T-helper 2 cell (primary cell): Measurements from ENCODE around the gene PACS1.

Experiments used
- DNase-seq, 5 experiments: peaks; one replicate each; pipeline versions ENCODE4 v3.0.0 to v3.0.0-alpha.2; 2012 to 2022

The PACS1 gene

DNA sequence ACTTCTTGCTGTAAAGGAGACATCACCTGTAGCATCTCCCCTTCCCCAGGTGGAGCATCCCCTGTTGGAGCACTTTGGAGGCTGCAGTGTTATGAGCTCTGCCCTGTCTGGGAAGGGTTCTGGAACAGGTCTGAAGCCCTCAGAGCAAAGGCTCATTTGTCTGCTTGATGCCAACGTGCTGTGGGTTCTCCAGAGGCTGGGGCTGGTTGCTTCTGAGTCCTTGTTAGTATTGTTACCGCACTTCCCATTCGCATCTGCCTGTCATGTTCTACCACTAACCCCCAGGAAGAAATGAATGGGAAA, 73.1 kb downstream of the PACS1 start:
- DNase-seq, result no peak

DNA sequence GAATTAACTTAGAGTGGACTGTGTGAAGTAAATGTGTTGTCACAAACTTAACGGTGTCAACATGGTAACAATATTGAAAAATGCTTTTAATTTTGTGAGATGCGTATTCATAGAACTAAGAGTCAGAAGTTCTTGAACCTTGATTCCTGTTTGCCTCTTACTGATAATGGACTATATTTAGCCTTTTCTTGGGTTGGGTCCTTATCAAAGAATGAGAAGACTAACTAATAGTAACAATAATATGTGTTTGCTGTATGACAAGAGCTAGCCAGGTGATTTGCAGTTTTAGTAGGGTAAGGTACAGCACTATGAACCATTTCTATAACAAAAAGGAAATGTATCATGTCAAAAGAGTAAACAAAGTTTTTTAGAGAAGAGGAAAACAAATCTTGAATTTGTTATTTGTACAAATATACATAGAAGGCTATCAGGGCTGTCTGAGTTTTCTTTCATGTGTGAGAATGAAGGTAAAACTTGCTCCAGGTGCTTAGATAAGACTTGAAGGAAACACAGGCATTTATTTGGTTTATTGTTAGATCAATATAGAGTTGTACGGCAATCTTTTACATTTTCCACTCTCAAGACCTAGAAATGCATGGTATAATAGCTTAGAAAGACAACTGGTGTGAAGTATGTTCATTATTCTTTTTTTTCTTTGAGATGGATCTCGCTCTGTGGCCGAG, 74.1 kb downstream of the PACS1 start:
- DNase-seq, result no peak

DNA sequence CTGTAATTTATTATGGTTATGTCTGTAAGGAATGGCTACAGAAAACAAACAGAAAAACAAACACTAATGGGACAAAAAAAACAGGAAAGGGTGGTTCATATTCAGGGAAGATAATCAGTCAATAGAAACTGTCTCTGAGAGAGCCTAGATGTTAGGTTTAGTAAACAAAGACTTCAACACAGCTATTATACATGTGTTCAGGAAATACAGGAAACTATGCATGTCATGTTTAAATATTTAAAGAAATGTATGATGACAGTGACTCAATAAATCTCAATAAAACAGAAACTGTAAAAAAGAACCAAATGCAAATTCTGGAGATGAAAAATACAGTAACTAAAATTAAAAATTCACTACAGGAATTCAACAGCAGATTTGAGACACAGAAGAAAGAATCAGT, 76.0 kb downstream of the PACS1 start:
- no peak for DNase-seq

DNA sequence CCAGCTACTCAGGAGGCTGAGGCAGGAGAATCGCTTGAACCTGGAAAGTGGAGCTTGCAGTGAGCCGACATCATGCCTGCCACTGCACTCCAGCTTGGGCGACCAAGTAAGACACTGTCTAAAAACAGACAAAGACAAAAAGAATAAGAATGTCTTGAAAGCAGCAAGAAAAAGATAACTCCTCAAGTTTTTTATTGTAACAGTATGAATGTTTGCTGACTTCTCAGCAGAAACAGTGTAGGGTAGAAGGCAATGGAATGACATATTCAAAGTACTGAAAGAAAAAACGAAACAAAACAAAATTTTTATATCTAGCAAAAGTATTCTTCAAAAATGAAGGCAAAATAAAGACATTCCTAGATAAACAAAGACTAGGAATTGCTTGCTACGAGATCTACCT, 76.9 kb downstream of the PACS1 start:
- no peak for DNase-seq

DNA sequence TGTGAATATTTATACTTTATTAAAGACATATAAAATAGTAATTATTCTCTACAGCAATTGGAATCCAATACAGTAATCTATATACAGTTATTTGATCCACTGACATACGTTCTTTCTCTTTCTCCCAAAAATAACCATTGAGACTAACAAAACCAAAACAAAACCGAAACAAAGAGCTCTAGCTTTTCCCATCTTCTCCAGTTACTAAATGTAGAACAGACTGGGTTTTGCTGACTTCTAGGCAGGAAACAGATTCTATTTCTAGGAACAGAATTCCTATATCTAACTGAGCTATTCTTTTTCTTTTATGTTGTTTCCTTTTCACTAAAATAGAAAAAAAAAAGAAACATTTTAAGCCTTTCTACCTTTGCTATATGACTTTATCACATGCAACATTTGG, 80.1 kb downstream of the PACS1 start:
- DNase-seq, result no peak

DNA sequence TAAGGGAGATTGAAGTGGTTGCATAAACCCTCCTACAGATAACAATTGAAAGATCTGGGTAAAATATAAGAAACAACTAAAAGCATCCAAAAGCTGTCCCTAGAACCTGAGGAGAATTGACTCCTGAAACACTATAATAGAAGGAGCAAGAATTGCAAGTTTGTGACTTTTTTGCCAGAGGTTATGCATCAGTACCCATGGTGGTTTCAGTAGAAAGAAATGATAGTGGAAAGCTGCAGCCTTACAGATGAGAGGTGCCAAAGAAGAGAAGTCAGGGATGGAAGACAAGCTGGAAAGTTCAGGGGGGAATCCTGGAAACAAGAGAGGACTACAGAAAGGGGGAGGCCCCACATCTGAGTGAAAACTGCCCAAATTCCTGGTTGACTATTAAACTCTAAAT, 80.7 kb downstream of the PACS1 start:
- no peak for DNase-seq

DNA sequence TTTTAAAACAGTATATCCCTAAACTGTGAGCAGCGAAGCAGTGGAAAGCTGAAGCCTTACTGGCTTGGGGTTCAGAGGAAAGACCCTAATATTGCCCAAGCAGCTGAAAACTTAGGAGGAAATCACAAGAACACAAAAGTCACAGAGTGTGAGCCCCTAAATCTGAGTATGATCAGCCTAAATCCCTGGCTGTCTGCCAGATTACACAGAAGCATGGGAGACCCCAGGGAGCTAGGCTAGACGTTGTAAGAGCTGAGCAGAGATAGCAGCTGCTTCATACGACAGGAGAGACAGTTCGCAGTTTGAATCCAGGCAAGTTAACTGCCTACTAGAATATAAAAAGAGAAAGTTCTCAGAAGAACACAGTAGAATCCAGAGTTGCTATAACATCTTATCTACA, 81.2 kb downstream of the PACS1 start:
- no peak for DNase-seq

DNA sequence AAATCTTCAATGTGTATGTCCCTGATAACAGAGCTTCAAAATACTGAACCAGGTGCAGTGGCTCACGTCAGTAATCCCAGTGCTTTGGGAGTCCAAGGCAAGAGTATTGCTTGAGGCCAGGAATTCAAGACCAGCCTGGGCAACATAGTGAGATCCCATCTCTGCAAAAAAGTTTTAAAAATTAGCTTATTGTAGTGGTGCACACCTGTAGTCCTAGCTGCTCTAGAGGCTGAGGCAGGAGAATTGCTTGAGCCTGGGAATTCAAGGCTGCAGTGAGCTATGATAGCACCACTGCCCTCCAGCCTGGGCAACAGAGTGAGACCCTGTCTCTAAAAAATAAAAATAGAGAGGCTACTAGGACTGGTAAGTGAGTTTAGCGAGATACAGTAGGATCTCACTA, 84.0 kb downstream of the PACS1 start:
- no peak for DNase-seq

DNA sequence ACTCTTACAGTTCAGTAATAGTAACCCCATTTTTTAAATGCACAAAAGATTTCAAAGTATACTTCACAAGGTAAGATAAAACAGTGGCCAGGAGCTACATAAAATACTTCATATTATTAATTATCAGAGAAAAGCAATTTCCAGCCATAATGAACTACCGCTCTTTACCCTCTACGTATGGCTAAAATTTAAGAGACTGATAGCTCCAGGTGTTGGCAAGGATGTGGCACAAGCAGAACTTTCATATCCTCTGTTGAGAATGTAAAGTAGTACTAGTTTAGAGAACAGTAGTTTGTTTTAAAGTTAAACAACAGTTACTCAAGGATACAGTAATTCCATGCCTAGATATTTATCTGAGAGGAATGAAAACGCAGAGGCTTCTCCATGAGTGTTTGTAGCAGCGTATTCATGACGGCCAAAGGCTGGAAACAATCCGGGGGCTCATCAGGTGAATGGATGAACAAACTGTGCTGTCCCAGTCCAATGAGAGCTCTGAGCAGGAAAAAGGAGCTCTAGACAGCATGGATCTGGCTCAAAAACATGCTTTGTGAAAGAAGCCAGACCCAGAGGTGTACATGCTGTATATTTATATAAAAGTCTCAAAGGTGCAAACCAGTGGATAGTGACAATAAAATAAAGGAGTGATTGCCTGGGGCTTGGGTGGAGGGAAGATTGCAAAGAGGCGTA, 85.5 kb downstream of the PACS1 start:
- DNase-seq, result no peak

DNA sequence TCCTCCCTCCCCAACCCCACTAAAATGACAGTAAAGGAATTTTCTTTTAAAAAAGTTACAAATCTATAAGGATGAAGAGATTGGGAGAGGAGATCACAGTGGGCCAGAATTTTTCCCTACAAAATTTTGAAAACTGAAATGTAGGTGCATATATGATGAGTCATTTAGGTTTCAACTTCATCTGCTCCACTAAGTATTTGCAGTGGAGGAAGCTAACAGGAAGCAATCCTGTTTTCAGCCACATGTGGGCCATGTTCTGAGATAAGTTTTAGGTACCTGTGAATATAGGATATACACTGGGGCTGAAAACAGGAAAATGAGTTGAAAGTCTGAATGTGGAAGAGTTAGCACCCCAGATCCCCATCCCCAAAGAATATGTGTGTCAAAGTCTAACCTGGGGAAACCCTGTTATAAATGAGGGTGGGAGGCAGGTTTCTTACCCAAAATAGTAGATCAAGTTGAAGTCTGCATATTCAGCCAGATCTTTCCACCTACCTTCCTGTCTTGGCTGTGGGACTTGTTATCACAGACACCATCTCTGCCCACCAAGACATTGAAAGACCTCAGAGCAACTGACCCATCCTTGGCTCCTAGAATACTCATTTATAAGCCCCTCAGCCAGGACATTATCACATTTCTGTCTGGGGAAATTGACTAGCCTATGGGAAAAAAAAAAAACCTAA, 87.3 kb downstream of the PACS1 start:
- DNase-seq, result no peak

DNA sequence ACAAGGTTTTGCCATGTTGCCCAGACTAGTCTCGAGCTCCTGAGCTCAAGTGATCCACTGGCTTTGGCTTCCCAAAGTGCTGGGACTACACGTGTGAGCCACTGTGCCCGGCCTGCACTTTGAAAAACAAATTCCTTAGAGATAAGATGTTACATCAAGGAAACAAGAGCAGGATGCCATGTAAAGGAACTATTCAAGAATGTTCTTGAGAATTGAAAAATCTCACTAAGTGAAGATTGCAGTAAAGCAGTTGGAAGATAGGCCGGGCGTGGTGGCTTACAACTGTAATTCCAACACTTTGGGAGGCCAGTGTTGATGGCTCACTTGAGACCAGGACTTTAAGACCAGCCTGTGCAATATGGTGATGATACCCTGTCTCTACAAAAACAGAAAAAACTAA, 88.1 kb downstream of the PACS1 start:
- DNase-seq, result no peak

DNA sequence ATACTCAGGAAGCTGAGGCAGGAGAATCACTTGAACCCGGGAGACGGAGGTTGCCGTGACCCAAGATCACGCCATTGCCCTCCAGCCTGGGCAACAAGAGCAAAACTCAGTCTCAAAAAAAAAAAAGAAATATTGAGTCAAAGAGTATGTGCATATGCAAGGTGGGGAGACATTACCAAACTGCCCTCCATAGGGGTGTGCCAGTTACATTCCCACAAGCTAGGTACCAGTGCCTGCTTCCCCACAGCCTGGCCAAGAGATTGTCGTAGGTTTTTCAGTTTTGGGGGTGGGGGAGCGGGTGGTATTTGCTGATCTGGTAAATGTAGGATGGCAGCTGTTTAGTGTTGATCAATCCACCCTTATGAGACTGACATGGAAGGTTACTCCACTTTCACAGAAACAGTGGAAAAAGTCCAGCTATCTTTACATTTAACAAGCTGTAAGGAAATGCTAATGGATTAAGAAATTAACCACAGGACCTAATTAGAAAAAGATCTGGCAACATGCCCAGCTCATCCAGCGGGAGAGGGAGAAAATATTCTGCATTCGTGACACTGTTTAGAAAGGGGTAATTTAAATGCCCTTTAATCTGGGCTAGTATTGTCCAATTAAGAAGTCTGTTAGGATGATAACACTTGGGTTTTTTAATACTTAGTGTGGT, 89.4 kb downstream of the PACS1 start:
- no peak for DNase-seq

DNA sequence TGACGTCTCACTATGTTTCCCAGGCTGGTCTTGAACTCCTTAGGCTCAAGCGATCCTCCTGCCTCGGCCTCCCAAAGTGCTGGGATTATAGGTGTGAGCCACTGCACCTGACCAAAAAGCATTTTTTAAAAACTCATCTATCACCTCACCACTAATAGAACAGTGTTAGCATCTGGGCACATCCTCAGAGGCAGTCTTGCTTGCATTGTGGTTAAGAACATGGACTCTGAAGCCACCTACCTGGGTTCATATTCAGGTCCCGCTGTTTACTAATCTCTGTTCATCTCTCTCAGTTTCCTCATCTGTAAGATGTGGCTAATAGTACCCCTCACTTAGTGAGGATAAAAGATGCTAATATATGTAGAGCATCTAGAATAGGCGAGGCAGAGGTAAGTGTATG, 90.6 kb downstream of the PACS1 start:
- no peak for DNase-seq

DNA sequence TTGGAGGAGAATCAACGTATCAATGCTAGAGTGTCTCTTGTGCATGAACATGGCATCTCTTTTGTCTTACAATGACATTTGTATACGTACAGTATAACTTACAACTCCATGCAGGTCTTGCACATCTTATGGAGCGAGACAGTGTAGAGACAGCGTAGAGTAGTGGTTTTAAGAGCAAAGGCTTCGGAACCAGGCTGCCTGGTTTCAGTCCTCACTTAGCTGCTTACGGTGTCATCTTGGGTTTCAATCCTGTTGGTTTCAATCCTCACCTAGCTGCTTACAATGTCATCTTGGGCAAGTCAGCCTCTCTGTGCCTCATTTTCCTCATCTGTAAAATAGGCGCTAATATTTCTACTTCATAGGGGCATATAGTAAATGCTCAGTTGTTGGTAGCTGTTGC, 98.2 kb downstream of the PACS1 start:
- no peak for DNase-seq

DNA sequence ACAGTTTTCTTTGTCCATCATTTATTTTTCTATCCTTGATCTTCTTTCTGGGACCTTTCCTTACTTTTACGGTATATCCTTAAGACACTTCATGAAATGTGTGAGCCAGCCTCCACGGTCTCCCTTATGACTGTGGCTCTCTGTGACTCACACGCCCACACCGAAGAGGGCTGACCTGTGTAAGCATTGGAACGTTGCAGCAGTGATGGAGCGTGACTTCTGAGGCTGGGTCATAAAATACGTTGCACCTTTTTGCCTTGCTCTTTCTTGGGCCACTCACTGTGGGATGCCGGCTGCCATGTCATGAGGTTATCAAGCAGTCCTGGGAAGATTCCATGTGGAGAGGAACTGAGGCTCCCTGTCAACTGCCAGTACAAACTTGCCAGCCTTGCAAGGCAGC, 102.1 kb downstream of the PACS1 start:
- peak in 1 of 5 experiments; percentile 30 for DNase-seq

DNA sequence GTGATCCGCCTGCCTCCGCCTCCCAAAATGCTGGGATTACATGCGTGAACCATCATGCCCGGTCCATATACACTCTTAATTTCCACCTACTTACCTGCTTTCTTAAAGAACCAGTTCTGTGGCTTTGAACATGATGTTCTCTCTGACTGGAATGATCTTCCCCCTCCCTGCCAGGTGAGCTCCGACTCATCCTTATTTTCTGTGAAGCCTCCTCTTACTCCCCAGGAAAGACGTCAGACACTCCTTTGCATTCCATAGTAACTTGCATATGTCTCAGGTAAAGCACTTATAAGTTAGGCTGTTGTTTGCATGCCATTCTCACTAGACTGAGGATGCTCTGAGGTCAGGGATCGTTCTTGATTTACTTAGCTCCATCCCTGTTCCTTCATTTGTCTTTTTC, 106.6 kb downstream of the PACS1 start:
- no peak for DNase-seq

DNA sequence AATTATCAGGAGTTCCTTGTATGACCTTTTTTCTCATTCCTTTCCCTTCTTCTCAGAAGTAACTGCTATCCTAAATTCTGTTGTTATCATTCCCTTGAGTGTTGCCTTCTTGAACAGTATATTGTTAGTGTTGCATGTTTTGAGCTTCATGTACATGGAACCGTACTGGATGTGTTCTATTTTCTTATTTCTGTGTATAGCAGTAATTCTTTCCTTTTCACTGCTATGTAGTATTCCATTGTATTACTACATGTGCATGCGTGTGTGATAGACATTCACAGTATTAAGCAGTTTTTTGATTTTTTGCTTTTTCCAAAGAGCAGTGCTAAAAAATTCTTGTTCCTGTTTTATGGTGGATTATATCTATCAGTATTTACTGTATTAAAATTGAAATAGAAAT, 108.1 kb downstream of the PACS1 start:
- no peak for DNase-seq

DNA sequence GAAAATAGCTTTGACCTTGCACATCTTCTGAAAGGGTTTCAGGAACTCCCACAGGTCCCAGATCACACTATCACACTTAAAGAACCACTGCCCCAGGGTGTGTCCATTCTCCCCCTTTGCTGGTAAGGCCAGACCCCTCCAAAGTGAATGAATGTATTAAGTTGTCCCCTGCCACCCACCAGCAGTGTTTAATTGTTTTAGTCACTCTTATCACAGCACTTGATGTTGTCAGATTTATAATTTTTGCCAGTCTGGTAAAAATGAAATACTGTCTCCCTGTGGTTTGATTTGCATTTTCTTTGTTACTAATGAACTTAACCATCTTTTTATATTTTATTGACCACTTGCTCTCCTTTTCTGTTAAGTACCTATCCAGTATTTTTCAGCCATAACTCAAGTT, 108.8 kb downstream of the PACS1 start:
- DNase-seq, result no peak

DNA sequence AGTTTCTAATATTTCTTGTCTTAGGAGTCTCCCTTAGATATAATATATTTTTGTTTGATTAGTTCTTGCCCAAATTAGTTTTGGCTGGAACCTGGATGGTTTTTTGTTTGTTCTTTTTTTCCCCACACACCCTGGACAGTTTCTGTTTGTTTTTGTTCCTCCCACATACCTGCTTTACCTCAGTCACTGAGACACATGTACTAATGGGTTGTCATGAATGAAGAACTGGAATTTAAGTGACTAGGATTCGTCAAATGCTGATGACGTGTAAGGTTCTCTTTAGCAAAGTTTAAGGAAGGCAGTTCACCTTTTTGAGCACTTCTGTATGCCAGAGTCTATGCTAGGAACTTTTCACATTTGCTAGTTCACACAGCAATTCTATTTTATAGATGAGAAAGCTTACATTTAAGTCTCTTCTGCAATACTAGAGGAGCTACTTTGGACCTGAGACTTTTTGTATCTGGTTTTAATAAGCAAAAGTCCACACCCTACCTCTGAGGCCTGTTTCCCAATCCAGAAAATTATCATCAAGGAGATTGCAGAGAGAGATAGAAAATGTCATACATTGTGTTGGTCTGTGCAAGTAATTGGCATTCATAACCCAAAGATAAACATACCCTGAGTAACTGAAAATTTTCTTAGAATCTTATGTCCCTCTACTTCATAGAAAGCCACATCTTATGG, 111.7 kb downstream of the PACS1 start:
- DNase-seq, result no peak

DNA sequence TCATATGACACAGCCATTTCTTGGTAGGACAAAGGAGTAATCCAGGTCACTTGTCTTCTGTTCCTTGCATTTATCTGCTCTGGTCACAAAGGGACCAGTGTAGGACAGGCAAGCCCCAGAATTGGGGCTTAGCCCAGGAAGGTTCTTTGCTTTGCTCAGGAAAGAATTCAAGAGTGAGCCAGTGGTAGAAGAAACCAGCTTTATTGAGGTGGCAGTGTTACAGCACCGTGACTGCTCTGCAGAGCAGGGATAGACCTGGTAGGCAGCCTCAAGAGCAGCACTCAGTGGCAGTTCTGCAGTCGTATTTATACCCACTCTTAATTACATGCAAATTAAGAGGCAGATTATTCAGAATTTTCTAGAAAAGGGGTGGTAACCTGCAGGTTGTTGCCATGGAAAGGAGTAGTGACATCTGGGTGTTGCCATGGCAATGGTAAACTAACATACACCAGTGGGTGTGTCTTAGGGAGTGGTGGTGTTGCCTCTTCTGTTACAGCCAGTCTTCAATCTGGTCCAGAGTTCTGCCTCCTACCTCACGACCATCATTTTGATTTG, 113.5 kb downstream of the PACS1 start:
- peak in 2 of 5 experiments; percentile 6 to 40 for DNase-seq

DNA sequence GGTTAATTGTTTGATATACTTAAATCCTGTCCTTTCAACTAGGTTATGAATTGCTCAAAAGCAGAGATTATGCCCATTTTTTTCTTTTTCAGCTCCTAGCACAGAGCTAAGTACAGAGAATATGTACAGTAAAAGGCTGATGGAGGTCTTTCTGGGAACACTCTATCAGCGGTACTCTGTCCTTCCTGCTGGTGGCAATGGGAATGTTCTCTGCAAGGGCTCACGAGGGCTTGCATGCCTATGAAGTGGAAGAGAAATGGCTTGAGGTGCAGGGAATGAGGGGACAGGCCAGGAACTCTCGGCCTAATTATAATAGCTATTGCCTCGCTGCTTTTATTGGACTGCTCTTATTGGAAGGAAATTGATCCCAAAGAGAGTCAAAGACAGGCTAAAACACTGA, 114.7 kb downstream of the PACS1 start:
- no peak for DNase-seq

DNA sequence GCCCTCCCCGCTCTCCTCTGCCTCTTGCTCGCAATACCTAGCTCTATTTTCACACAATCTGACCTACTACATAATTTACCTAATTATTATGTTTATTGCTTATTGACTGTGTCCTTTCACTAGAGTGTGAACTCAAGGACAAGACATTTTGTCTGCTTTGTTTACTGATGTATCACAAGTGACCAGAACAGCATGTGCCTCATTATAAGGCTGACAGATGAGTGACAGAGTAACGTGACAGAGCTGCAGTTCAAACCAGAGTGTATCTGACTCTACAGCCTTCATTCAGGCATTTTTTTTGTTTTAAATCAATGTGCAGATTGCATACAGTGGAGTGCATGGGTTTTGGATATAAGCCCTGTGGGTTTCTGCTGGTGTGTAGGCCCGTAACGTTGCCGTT, 116.4 kb downstream of the PACS1 start:
- no peak for DNase-seq

DNA sequence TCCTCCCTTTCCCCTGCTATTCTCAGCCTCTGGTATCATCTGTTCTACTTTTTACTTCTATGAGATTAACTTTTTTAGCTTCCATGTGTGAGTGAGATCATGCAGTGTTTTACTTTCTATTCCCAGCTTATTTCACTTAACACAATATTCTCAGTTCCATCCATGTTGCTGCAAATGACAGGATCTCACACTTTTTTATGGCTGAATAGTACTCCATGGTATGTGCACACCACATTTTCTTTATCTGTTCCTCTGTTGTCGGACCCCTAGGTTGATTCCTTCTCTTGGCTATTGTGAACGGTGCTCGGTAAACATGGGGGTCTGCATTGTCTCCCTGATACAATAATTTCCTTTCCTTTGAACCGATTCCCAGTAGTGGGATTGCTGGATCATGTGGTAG, 117.4 kb downstream of the PACS1 start:
- no peak for DNase-seq
